Measurements from ENCODE around the gene FGF16.

GRCh38 chrX:77493677-77494553 is 46.7 kb downstream of the FGF16 start:
- TF ChIP-seq, protein P1, sequence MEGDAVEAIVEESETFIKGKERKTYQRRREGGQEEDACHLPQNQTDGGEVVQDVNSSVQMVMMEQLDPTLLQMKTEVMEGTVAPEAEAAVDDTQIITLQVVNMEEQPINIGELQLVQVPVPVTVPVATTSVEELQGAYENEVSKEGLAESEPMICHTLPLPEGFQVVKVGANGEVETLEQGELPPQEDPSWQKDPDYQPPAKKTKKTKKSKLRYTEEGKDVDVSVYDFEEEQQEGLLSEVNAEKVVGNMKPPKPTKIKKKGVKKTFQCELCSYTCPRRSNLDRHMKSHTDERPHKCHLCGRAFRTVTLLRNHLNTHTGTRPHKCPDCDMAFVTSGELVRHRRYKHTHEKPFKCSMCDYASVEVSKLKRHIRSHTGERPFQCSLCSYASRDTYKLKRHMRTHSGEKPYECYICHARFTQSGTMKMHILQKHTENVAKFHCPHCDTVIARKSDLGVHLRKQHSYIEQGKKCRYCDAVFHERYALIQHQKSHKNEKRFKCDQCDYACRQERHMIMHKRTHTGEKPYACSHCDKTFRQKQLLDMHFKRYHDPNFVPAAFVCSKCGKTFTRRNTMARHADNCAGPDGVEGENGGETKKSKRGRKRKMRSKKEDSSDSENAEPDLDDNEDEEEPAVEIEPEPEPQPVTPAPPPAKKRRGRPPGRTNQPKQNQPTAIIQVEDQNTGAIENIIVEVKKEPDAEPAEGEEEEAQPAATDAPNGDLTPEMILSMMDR (IDR thresholded peaks at IDR 0.05 in 4 of 5, conservative IDR thresholded peaks at IDR 0.05 in 1 of 5), result no peak
- TF ChIP-seq POLR2A (IDR thresholded peaks at IDR 0.05), result no peak

Data from gastrocnemius medialis (tissue), 4 donors.